Ovary (tissue), 3 donors: ENCODE measurements around the gene UNC13B.

Experiments
- POLR2A ChIP-seq: fragments of 450-650 bp; IDR thresholded peaks from one replicate; pipeline ENCODE4 v1.6.1; 2017; ENCODE audit warnings: antibody characterized with exemption, mild to moderate bottlenecking, moderate library complexity
- TF ChIP-seq, protein P1 (sequence below), 3 donors: fragments of 450-650 bp in 2 of 3; fragments of 200-600 bp in 1 of 3; IDR thresholded peaks; one replicate each; pipeline versions ENCODE4 v1.5.1 to v1.8.0; 2016 to 2022; ENCODE audit warnings: antibody characterized with exemption in 3 of 3, mild to moderate bottlenecking in 1 of 3
- donor health status: DM: no; HTN: no; CAD: no.

DNA sequence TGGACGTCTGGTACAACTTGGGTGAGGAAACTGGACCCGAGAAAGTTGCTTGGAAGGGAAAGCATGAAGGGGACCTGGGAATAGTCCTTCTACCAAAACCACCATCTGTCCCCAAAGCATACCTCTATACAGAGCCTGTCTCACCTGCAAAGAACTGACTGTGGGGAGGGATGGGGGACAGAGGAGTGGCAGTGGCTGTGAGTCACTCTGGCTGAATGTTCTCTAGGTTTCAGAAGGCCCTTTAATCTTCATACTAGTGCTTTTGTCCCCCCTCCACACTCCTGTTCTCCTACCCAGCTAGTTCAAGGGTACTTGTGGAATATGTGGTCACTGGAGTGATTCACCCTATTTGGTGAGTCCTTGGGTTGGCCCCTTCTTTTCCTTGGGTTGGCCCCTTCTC, 218.8 kb downstream of the UNC13B start:
- TF ChIP-seq POLR2A, result no peak
- TF ChIP-seq, protein P1, sequence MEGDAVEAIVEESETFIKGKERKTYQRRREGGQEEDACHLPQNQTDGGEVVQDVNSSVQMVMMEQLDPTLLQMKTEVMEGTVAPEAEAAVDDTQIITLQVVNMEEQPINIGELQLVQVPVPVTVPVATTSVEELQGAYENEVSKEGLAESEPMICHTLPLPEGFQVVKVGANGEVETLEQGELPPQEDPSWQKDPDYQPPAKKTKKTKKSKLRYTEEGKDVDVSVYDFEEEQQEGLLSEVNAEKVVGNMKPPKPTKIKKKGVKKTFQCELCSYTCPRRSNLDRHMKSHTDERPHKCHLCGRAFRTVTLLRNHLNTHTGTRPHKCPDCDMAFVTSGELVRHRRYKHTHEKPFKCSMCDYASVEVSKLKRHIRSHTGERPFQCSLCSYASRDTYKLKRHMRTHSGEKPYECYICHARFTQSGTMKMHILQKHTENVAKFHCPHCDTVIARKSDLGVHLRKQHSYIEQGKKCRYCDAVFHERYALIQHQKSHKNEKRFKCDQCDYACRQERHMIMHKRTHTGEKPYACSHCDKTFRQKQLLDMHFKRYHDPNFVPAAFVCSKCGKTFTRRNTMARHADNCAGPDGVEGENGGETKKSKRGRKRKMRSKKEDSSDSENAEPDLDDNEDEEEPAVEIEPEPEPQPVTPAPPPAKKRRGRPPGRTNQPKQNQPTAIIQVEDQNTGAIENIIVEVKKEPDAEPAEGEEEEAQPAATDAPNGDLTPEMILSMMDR (IDR thresholded peaks at IDR 0.05), result no peak
